ENCODE measurements around the gene TNPO3.

TNPO3 gene

DNA sequence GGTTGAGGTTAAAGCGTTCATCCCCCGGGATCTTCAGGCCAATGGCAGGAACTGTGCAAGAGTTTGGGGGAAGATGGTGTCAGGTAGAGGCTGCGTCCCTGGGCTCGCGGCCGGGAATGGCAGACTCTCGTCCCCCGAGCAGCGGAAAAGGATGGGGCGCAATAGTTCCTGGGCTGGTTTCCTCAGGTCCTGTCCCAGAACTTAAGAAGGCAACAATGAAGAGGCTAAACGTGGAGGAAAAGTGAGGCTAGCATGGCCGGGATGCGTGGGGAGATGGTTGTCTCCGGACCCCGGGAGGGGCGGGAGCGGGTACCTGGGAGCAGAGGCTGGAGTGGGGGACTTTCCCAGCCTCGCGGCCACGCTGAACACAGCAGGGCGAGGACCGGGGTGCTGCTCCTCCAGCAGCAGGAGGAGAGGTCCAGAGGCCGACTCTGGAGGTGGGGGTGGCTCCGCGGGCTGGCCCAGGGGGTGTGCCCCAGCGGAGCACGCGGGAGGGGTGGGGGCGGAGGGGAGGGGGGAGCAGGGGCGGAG is 116.3 kb downstream of the TNPO3 start:
- DNase-seq (ENCODE audit: extremely low read depth, low read depth) = no peak
- H3K4me3 ChIP-seq (replicated peaks; ENCODE audit: low read depth, low read length) = peak overlapping the region; percentile 34
- TF ChIP-seq, protein P1, sequence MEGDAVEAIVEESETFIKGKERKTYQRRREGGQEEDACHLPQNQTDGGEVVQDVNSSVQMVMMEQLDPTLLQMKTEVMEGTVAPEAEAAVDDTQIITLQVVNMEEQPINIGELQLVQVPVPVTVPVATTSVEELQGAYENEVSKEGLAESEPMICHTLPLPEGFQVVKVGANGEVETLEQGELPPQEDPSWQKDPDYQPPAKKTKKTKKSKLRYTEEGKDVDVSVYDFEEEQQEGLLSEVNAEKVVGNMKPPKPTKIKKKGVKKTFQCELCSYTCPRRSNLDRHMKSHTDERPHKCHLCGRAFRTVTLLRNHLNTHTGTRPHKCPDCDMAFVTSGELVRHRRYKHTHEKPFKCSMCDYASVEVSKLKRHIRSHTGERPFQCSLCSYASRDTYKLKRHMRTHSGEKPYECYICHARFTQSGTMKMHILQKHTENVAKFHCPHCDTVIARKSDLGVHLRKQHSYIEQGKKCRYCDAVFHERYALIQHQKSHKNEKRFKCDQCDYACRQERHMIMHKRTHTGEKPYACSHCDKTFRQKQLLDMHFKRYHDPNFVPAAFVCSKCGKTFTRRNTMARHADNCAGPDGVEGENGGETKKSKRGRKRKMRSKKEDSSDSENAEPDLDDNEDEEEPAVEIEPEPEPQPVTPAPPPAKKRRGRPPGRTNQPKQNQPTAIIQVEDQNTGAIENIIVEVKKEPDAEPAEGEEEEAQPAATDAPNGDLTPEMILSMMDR (IDR thresholded peaks at IDR 0.05; ENCODE audit: low read depth, low read length, missing control alignments) = no peak

DNA sequence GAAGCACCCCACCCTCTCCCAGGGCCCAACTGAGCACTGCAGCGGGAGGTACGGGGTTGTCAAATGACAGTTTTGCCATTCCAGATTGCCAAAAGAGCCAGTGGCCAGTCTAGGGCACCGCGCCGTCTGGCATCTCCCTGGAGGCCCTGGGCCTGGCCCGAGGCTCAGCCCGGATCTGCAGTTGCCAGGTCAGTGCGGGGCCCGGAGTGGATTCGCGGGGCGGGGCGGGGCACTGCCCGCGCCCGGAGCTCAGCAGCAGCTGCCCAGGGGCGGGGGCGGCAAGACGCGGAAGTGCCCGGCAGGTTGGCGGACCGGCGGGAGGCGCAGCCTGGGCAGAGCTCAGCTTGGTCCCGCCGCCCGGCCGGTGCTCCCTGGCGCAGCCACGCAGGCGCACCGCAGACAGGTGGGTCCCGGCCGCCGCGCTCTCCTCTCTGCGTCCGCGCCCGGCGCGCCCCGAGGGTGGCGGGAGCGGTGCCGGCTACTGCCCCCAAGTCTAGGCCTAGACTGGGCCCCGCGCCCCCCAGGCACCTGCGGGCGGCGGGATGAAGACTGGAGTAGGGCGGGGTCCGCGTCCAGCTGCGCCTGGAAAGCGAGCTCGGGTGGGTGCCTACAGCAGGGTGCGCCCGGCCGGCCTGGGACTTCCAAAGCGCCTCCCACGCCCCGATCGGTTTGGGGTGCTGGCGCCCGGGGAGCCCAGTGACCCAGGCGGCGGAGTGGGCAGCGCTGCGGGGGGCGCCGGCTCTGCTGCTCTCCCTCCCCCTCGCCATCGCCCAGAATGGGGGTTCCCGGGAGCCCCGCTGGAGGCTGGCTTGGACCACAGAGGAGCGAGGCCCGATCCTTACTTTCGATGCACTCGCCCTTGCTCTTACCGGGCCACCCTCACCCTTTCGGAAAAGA is 117.0 kb downstream of the TNPO3 start, which contains the start of gene IRF5:
TSS of gene IRF5 (plus strand) at position 281 of the 897 bp plus-strand sequence. CDS start 4,155 bp downstream, outside the sequence.
- TF ChIP-seq, protein P1 (IDR thresholded peaks at IDR 0.05; ENCODE audit: low read depth, low read length, missing control alignments) = no peak
- peak within 1 kb of the TSS; percentile 34 for H3K4me3 ChIP-seq (replicated peaks; ENCODE audit: low read depth, low read length)
- no peak for DNase-seq (ENCODE audit: extremely low read depth, low read depth)

DNA sequence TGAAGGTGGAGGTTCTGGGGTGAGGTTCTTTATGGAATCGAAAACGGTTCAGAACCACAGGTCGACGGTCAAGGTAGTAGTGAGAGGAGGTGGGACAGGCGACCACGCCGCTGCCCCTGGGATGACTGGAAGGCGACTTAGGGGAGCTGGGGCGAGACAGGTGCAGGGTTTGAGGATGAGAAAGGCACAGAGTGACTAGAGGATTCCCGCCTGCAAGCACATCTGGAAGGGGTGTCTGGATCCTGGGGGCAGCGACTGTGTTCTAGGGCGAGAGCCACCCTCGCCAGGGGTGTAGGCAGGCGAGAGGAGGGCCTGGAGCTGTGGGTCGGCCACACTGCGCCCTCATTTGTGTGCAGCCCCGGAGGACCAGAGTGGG is 117.7 kb downstream of the TNPO3 start:
- TF ChIP-seq, protein P1 (IDR thresholded peaks at IDR 0.05; ENCODE audit: low read depth, low read length, missing control alignments) = no peak
- DNase-seq (ENCODE audit: extremely low read depth, low read depth) = no peak
- no peak overlapping the region for H3K4me3 ChIP-seq (replicated peaks; ENCODE audit: low read depth, low read length)

DNA sequence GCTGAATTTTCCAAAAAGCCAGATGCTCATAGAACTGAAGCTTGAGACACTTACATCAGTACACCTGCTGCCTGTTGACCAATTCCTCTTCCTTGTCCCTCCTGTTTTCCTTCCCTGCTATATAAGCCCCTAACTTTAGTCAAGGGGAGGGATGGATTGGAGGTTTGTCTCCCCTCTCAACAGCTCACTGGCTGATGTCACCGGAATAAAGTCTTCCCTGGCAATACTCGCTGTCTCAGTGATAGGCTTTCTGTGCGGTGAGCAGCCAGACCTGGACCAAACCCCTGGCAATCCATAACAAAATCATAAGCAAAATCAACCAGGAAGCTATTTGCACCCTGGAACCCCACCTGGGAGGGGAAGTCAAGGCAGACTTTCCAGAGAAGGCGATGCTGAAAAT is 118.1 kb downstream of the TNPO3 start:
- DNase-seq (ENCODE audit: extremely low read depth, low read depth) = no peak
- TF ChIP-seq, protein P1 (IDR thresholded peaks at IDR 0.05; ENCODE audit: low read depth, low read length, missing control alignments) = no peak
- H3K4me3 ChIP-seq (replicated peaks; ENCODE audit: low read depth, low read length) = no peak overlapping the region

DNA sequence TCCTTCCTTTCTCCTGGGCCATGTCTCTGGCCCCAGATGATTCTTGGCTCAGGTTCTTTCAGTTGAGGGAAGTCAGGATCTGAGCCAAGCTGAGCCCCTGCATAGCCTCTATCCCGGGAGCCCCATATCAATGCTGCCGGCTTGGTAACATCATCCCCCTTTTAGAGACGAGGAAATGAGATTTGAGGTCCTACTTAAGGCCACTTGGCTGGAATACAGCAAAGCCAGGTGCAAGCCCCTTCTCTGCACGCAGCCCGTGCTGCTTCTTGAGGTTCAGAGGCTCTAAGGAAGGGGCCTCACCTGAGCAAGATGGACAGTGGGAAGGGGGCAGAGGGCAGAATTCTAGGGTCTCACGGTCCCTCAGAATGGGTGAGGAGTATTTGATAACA is 119.6 kb downstream of the TNPO3 start:
- DNase-seq (ENCODE audit: extremely low read depth, low read depth) = no peak
- no peak overlapping the region for H3K4me3 ChIP-seq (replicated peaks; ENCODE audit: low read depth, low read length)
- TF ChIP-seq, protein P1 (IDR thresholded peaks at IDR 0.05; ENCODE audit: low read depth, low read length, missing control alignments) = no peak

DNA sequence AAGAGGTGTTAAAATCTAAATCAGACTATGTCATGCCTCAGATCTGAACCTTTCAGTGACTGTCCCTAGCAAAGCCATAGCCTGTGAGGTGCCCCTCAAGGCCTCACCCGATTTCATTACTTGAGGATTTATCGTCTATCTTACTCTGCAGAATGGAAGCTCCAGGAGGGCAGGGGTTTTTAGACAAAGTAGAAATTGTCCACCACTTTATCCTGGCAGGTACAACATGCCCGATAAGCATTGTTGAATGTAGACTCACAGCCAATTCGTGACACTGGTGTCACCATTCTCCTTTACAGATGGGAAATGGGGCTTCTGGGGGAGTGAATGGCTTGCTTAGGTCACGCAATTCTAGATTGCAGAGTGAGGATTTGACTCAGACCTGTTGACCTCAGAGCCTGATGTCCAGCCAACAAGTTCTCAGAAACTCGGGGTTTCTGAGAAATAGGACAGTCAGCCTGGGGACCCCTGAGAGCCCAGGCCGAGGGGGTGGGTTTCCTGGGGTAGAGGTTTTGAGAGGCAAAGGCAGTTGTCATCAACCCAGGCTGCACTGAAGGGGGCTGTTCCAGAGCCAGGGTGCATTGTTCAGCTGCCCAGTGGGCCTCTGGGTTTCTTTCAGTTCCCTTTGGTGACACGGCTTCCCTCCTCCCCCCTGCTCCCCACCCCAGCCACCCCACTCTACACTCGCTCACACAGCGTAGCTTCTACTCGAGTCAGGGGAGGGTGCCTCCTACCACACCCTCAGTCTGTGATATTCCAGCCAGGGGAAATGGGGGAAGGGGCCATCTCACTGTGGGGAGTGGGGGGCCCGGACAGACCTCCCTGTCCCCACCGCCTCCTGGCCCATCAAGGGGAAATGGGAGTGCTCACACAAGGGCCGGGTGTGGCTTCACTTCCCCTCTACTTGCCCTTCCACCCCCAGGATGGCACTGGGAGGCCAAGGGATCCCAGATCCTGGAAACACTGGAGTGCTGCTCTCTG is 120.3 kb downstream of the TNPO3 start:
- H3K4me3 ChIP-seq (replicated peaks; ENCODE audit: low read depth, low read length) = no peak overlapping the region
- TF ChIP-seq, protein P1 (IDR thresholded peaks at IDR 0.05; ENCODE audit: low read depth, low read length, missing control alignments) = no peak
- DNase-seq (ENCODE audit: extremely low read depth, low read depth) = no peak
